ENCODE measurements around the gene SGPP1. TPM values are rescaled to one million over a fixed set of nuclear protein-coding genes. Genes with fewer than 3 reads are reported as not detected.
A peak's percentile ranks its signal among the peaks of the same experiment; 100 is the strongest.

The SGPP1 gene
- total RNA-seq, 1 donor: 38.0 TPM

GRCh38 chr14:63682727-63683593, 44.9 kb downstream of the SGPP1 start:
- no peak overlapping the region for H3K27ac ChIP-seq (ENCODE audit: low read depth, low read length)
- no peaks in the 10 kb centered on the region for H4K20me1 ChIP-seq (ENCODE audit: insufficient read depth, low read length)
- no peaks in the 10 kb centered on the region for H3K9me3 ChIP-seq (ENCODE audit: low read depth, low read length)
- H3K27me3 ChIP-seq (ENCODE audit: insufficient read depth, low read length): no peaks in the 10 kb centered on the region
- no peak for DNase-seq (ENCODE audit: insufficient read length, low spot score, missing footprints)
- H2AFZ ChIP-seq (ENCODE audit: low read length): no peak overlapping the region
- no peaks in the 10 kb centered on the region for H3K36me3 ChIP-seq (ENCODE audit: insufficient read depth, low read length)
- TF ChIP-seq, protein P1, sequence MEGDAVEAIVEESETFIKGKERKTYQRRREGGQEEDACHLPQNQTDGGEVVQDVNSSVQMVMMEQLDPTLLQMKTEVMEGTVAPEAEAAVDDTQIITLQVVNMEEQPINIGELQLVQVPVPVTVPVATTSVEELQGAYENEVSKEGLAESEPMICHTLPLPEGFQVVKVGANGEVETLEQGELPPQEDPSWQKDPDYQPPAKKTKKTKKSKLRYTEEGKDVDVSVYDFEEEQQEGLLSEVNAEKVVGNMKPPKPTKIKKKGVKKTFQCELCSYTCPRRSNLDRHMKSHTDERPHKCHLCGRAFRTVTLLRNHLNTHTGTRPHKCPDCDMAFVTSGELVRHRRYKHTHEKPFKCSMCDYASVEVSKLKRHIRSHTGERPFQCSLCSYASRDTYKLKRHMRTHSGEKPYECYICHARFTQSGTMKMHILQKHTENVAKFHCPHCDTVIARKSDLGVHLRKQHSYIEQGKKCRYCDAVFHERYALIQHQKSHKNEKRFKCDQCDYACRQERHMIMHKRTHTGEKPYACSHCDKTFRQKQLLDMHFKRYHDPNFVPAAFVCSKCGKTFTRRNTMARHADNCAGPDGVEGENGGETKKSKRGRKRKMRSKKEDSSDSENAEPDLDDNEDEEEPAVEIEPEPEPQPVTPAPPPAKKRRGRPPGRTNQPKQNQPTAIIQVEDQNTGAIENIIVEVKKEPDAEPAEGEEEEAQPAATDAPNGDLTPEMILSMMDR (IDR thresholded peaks at IDR 0.05; ENCODE audit: extremely low read depth, low read depth, low read length): no peak
- H3K4me2 ChIP-seq (ENCODE audit: insufficient read depth, low read length): no peak overlapping the region
- H3K4me3 ChIP-seq (ENCODE audit: insufficient read depth, low read length): no peak overlapping the region
- peaks cover 4% of the 10 kb centered on the region for H3K4me1 ChIP-seq (ENCODE audit: insufficient read depth, low read length)
- H3K79me2 ChIP-seq (ENCODE audit: insufficient read depth, low read length): no peaks in the 10 kb centered on the region

- no peaks in the 10 kb centered on the region for H3K79me2 ChIP-seq (ENCODE audit: insufficient read depth, low read length)
- H3K27me3 ChIP-seq (ENCODE audit: insufficient read depth, low read length): no peaks in the 10 kb centered on the region
- no peak overlapping the region for H2AFZ ChIP-seq (ENCODE audit: low read length)
- H3K27ac ChIP-seq (ENCODE audit: low read depth, low read length): no peak overlapping the region
- TF ChIP-seq, protein P1 (IDR thresholded peaks at IDR 0.05; ENCODE audit: extremely low read depth, low read depth, low read length): no peak
- no peak overlapping the region for H3K4me2 ChIP-seq (ENCODE audit: insufficient read depth, low read length)
- H3K4me1 ChIP-seq (ENCODE audit: insufficient read depth, low read length): peaks cover 7% of the 10 kb centered on the region
- no peaks in the 10 kb centered on the region for H4K20me1 ChIP-seq (ENCODE audit: insufficient read depth, low read length)
- no peak for DNase-seq (ENCODE audit: insufficient read length, low spot score, missing footprints)
- peaks cover 8% of the 10 kb centered on the region for H3K36me3 ChIP-seq (ENCODE audit: insufficient read depth, low read length)
- no peaks in the 10 kb centered on the region for H3K9me3 ChIP-seq (ENCODE audit: low read depth, low read length)
- H3K4me3 ChIP-seq (ENCODE audit: insufficient read depth, low read length): no peak overlapping the region
Observed at GRCh38 chr14:63678536-63678935, 49.3 kb downstream of the SGPP1 start.

GRCh38 chr14:63677891-63678379, 49.9 kb downstream of the SGPP1 start:
- no peaks in the 10 kb centered on the region for H3K79me2 ChIP-seq (ENCODE audit: insufficient read depth, low read length)
- peaks cover 7% of the 10 kb centered on the region for H3K4me1 ChIP-seq (ENCODE audit: insufficient read depth, low read length)
- DNase-seq (ENCODE audit: insufficient read length, low spot score, missing footprints): peak; percentile 53
- H3K4me3 ChIP-seq (ENCODE audit: insufficient read depth, low read length): no peak overlapping the region
- H2AFZ ChIP-seq (ENCODE audit: low read length): no peak overlapping the region
- no peak overlapping the region for H3K4me2 ChIP-seq (ENCODE audit: insufficient read depth, low read length)
- no peaks in the 10 kb centered on the region for H3K27me3 ChIP-seq (ENCODE audit: insufficient read depth, low read length)
- no peaks in the 10 kb centered on the region for H4K20me1 ChIP-seq (ENCODE audit: insufficient read depth, low read length)
- TF ChIP-seq, protein P1 (IDR thresholded peaks at IDR 0.05; ENCODE audit: extremely low read depth, low read depth, low read length): no peak
- no peaks in the 10 kb centered on the region for H3K9me3 ChIP-seq (ENCODE audit: low read depth, low read length)
- no peak overlapping the region for H3K27ac ChIP-seq (ENCODE audit: low read depth, low read length)
- peaks cover 8% of the 10 kb centered on the region for H3K36me3 ChIP-seq (ENCODE audit: insufficient read depth, low read length)

- H3K36me3 ChIP-seq (ENCODE audit: insufficient read depth, low read length): peaks cover 8% of the 10 kb centered on the region
- H3K4me3 ChIP-seq (ENCODE audit: insufficient read depth, low read length): no peak overlapping the region
- no peaks in the 10 kb centered on the region for H3K79me2 ChIP-seq (ENCODE audit: insufficient read depth, low read length)
- TF ChIP-seq, protein P1 (IDR thresholded peaks at IDR 0.05; ENCODE audit: extremely low read depth, low read depth, low read length): no peak
- H4K20me1 ChIP-seq (ENCODE audit: insufficient read depth, low read length): no peaks in the 10 kb centered on the region
- no peaks in the 10 kb centered on the region for H3K9me3 ChIP-seq (ENCODE audit: low read depth, low read length)
- DNase-seq (ENCODE audit: insufficient read length, low spot score, missing footprints): no peak
- H3K4me1 ChIP-seq (ENCODE audit: insufficient read depth, low read length): peaks cover 7% of the 10 kb centered on the region
- no peak overlapping the region for H3K27ac ChIP-seq (ENCODE audit: low read depth, low read length)
- no peak overlapping the region for H3K4me2 ChIP-seq (ENCODE audit: insufficient read depth, low read length)
- H3K27me3 ChIP-seq (ENCODE audit: insufficient read depth, low read length): no peaks in the 10 kb centered on the region
- no peak overlapping the region for H2AFZ ChIP-seq (ENCODE audit: low read length)
Observed at GRCh38 chr14:63676615-63677014, 51.2 kb downstream of the SGPP1 start.

All from osteoblast (primary cell).